HEK293 (cell line): ENCODE measurements around the gene WDR3.

ENCODE experiments used
- KLF7 ChIP-seq: fragments of 450-650 bp; formaldehyde crosslinking; IDR thresholded peaks from 2 replicates; pipeline ENCODE4 v1.5.1; 2016; ENCODE audit warnings: missing biosample characterization, missing genetic modification characterization, borderline replicate concordance
- ZNF311 ChIP-seq: fragments of 450-650 bp; formaldehyde crosslinking; IDR thresholded peaks from 2 replicates; pipeline ENCODE4 v1.5.1; 2017; ENCODE audit warnings: missing biosample characterization, missing genetic modification characterization, borderline replicate concordance

DNA sequence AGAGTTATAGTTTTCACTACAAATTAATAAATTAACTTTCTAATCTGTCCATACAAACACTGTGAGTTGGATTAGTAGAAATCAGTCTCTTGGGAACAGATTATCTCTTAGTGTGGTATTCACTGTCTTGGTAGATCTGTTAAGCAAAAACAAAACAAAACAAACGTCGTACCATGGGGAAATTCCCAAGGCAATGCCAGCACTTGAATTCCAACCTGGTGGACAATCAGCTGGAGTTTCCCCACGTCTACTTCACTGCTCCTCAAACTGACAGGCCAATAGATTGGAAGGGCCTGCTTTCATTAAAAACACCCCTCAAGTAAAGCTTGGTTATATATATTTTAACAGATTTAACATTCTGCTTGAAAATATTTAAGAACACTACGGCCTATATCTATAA is 32.0 kb upstream of the WDR3 start:
- no peak for TF ChIP-seq KLF7 (tag by site-specific recombination)
- no peak for TF ChIP-seq ZNF311 (tag by site-specific recombination)
